HFF-Myc (cell line): ENCODE data around the gene CDH4.

ENCODE experiments used
- DNase-seq: peaks from one replicate; pipeline ENCODE4 v3.0.0-alpha.2; 2011; ENCODE audit warnings: low read depth; ENCODE audit errors: extremely low read depth
- H3K4me3 ChIP-seq: replicated peaks from 2 replicates; pipeline ENCODE4 v1.5.1; 2011; ENCODE audit warnings: low read depth, mild to moderate bottlenecking, control low read depth, low read length
- CTCF ChIP-seq: IDR thresholded peaks from 2 replicates; pipeline ENCODE4 v1.5.1; 2012; ENCODE audit warnings: mild to moderate bottlenecking, low read depth, low read length, control low read depth; ENCODE audit errors: missing control alignments

The CDH4 gene

GRCh38 chr20:61800359-61801064 is 548.5 kb downstream of the CDH4 start:
- no peak for TF ChIP-seq CTCF
- no peak for DNase-seq

GRCh38 chr20:61801065-61801360 is 549.0 kb downstream of the CDH4 start:
- no peak for TF ChIP-seq CTCF
- no peak overlapping the region for H3K4me3 ChIP-seq
- no peak for DNase-seq

More at GRCh38 chr20:61800359-61801064, 548.5 kb downstream of the CDH4 start:
- H3K4me3 ChIP-seq, result no peak overlapping the region

- no peak for DNase-seq
- TF ChIP-seq CTCF, result no peak
These were observed 549.4 kb downstream of the CDH4 start for GRCh38 chr20:61801428-61801827.

GRCh38 chr20:61801857-61802442 is 549.9 kb downstream of the CDH4 start:
- no peak for TF ChIP-seq CTCF
- H3K4me3 ChIP-seq, result no peak overlapping the region
- DNase-seq, result no peak

More at GRCh38 chr20:61801428-61801827, 549.4 kb downstream of the CDH4 start:
- H3K4me3 ChIP-seq, result no peak overlapping the region

GRCh38 chr20:61802721-61803311 is 550.8 kb downstream of the CDH4 start:
- no peak for TF ChIP-seq CTCF
- no peak for DNase-seq
- H3K4me3 ChIP-seq, result no peak overlapping the region

GRCh38 chr20:61803416-61803914 is 551.4 kb downstream of the CDH4 start:
- H3K4me3 ChIP-seq, result no peak overlapping the region
- no peak for DNase-seq
- TF ChIP-seq CTCF, result no peak
